ENCODE measurements around the gene KRT83.
"Not testable (repeated sequence)": the region's sequence is repeated elsewhere in the genome, so short reads cannot be mapped to it uniquely, and the experiment has no call there.

The KRT83 gene

GRCh38 chr12:52308806-52309425, 12.3 kb downstream of the KRT83 start:
- no peak for DNase-seq (ENCODE audit: low read depth, low spot score)

GRCh38 chr12:52307836-52308805, 13.1 kb downstream of the KRT83 start:
- DNase-seq (ENCODE audit: low read depth, low spot score) = no peak

GRCh38 chr12:52306731-52307130, 14.5 kb downstream of the KRT83 start:
- DNase-seq (ENCODE audit: low read depth, low spot score) = no peak

- no peak for DNase-seq (ENCODE audit: low read depth, low spot score)
Measured at GRCh38 chr12:52305921-52306705, 15.1 kb downstream of the KRT83 start.

- not testable (repeated sequence) for DNase-seq (ENCODE audit: low read depth, low spot score)
Measured at GRCh38 chr12:52304941-52305411, 16.2 kb downstream of the KRT83 start.

GRCh38 chr12:52302242-52302914, 18.8 kb downstream of the KRT83 start:
- not testable (repeated sequence) for DNase-seq (ENCODE audit: low read depth, low spot score)

GRCh38 chr12:52301721-52302120, 19.5 kb downstream of the KRT83 start:
- not testable (repeated sequence) for DNase-seq (ENCODE audit: low read depth, low spot score)

GRCh38 chr12:52300796-52301691, 20.2 kb downstream of the KRT83 start:
- no peak for DNase-seq (ENCODE audit: low read depth, low spot score)

GRCh38 chr12:52298677-52299190, 22.5 kb downstream of the KRT83 start:
- DNase-seq (ENCODE audit: low read depth, low spot score) = no peak

GRCh38 chr12:52296572-52297215, 24.5 kb downstream of the KRT83 start:
- no peak for DNase-seq (ENCODE audit: low read depth, low spot score)

GRCh38 chr12:52295663-52296062, 25.5 kb downstream of the KRT83 start:
- no peak for DNase-seq (ENCODE audit: low read depth, low spot score)

GRCh38 chr12:52294803-52295202, 26.4 kb downstream of the KRT83 start:
- no peak for DNase-seq (ENCODE audit: low read depth, low spot score)

GRCh38 chr12:52293926-52294325, 27.3 kb downstream of the KRT83 start:
- DNase-seq (ENCODE audit: low read depth, low spot score) = no peak

- no peak for DNase-seq (ENCODE audit: low read depth, low spot score)
Measured at GRCh38 chr12:52291267-52291935, 29.8 kb downstream of the KRT83 start, which contains the start of gene KRT81. Gene KRT81, minus strand, starts transcription at chr12:52291534. Its CDS starts 69 bp downstream, at chr12:52291465.

- DNase-seq (ENCODE audit: low read depth, low spot score) = not testable (repeated sequence)
Measured at GRCh38 chr12:52290483-52291134, 30.6 kb downstream of the KRT83 start.

- not testable (repeated sequence) for DNase-seq (ENCODE audit: low read depth, low spot score)
Measured at GRCh38 chr12:52287816-52288805, 33.1 kb downstream of the KRT83 start.

Measured in iPS DF 19.7 (cell line).